ENCODE data around the gene THAP11.
"Not testable (repeated sequence)": the region's sequence is repeated elsewhere in the genome, so short reads cannot be mapped to it uniquely, and the experiment has no call there.

Gene THAP11

DNA sequence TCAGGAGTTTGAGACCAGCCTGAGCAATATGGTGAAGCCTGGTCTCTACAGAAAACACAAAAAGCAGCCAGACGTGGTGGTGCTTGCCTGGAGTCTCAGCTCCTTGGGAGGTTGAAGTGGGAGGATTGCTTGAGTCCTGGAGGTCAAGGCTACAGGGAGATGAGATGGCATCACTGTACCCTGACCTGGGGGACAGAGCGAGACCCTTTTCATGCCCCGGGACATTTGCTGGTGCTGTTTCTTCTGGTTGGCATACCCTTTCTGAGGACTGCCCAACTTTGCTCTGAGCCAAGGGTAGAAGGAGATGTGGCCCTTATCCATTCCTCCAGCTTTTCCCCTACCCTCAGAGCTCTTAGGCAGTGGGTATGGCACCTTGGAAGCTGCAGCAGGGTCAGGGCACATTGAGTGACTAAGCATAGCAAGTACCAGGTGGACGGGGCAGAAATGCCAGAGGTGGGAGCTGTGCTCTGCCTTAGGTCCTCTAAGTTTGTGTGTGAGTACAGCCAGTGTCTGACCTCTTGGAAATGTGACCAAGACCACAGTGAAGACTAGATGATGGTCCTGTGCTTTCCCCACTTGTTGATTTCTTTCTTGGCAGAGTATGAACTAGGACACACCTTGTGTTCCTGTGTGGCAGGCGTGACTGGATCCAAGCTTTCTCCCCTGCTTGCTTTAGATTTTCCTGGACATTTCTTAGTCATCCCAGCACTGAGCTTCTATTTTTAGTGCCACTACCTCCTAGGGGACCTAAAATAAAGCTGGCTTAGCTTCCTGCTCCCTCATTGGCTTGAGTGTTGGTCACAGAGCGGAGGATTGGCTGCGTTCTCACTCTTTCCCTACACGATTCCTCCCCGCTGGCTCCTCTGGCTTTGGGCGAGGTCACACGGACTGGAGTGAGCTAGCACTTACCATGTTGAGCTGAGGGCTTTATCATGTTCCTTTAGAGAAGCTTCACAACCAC, 20.8 kb downstream of the THAP11 start:
- DNase-seq (ENCODE audit: low spot score): no peak
- TF ChIP-seq CTCF (IDR thresholded peaks at IDR 0.05; ENCODE audit: extremely low read depth, missing control alignments): no peak

GRCh38 chr16:67864044-67864443, 21.9 kb downstream of the THAP11 start:
- not testable (repeated sequence) for DNase-seq (ENCODE audit: low spot score)

GRCh38 chr16:67864594-67864993, 22.5 kb downstream of the THAP11 start:
- TF ChIP-seq CTCF (IDR thresholded peaks at IDR 0.05; ENCODE audit: extremely low read depth, missing control alignments): no peak
- DNase-seq (ENCODE audit: low spot score): no peak

DNA sequence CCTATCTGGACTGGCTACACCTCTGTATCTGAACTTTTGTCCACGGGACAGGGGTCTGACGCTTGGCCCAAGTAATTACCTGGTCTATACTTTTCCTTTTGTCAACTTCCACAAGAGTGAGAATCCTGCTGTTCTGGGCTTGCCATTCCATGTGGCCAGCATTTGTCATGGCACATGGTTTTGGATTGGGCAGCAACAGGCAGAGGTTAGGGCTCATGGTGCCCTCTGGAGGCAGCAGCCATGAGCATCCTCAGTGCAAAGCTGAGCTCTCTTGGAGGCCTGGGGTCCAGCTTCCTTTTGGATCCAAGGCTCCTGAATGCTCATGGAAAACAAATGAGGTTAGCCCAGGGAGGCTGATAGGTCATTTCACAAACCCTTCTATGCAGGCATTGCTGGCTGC, 23.2 kb downstream of the THAP11 start:
- DNase-seq (ENCODE audit: low spot score): no peak

GRCh38 chr16:67868290-67868689, 26.2 kb downstream of the THAP11 start:
- DNase-seq (ENCODE audit: low spot score): no peak
- no peak for TF ChIP-seq CTCF (IDR thresholded peaks at IDR 0.05; ENCODE audit: extremely low read depth, missing control alignments)

More for the DNA sequence above, 23.2 kb downstream of the THAP11 start:
- TF ChIP-seq CTCF (IDR thresholded peaks at IDR 0.05; ENCODE audit: extremely low read depth, missing control alignments): peak; percentile 50

DNA sequence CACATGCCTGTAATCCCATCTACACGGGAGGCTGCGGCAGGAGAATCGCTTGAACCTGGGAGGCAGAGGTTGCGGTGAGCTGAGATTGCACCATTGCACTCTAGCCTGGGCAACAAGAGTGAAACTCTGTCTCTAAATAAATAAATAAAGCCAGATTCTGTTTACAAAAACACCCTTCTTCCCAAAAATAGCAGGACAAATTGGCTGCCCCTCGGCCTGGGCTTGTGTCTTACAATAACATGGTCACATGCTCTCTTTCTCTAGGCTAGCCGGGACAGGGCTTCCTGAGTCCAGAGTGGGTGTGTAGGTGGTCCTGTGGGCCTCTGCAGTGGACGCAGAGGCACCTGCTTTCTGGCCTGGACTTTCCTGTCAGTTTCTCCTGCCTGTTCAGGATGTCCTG, 27.5 kb downstream of the THAP11 start:
- no peak for DNase-seq (ENCODE audit: low spot score)
- TF ChIP-seq CTCF (IDR thresholded peaks at IDR 0.05; ENCODE audit: extremely low read depth, missing control alignments): no peak

- no peak for DNase-seq (ENCODE audit: low spot score)
- TF ChIP-seq CTCF (IDR thresholded peaks at IDR 0.05; ENCODE audit: extremely low read depth, missing control alignments): no peak
Measured at GRCh38 chr16:67871256-67871655, 29.1 kb downstream of the THAP11 start.
